ENCODE data around the gene CARD11. TPM values are rescaled to one million over a fixed set of nuclear protein-coding genes. Genes with fewer than 3 reads are reported as not detected.

CARD11 gene
- total RNA-seq, 6 experiments from 2014 or later = 0.37 to 0.90 (median 0.50) TPM

DNA sequence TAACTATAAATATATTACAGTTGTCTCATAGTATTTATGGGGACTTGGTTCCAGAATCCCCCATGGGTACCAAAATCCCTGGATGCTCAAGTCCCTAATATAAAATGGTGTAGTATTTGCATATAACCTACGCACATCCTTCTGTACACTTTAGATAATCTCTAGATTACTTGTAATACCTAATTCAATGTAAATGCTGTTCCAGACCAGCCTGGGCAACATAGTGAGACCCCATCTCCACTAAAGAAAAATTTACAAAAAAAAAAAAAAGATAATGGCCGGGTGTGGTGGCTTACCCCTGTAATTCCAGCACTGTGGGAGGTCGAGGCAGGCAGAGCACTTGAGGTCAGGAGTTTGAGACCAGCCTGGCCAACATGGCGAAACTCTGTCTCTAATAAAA is 182.2 kb downstream of the CARD11 start:
- WGBS (ENCODE audit: insufficient coverage, low coverage, low lambda C conversion rate, missing lambda C conversion rate) = 71% methylated on average over 4 of the region's 4 CpGs
- no peaks in the 10 kb centered on the region for H3K9me3 ChIP-seq
- H3K27me3 ChIP-seq = no peaks in the 10 kb centered on the region
- H3K4me1 ChIP-seq = no peaks in the 10 kb centered on the region
- no peak overlapping the region for H3K4me3 ChIP-seq
- no peak for TF ChIP-seq POLR2A (IDR thresholded peaks at IDR 0.05)
- TF ChIP-seq, protein P1, sequence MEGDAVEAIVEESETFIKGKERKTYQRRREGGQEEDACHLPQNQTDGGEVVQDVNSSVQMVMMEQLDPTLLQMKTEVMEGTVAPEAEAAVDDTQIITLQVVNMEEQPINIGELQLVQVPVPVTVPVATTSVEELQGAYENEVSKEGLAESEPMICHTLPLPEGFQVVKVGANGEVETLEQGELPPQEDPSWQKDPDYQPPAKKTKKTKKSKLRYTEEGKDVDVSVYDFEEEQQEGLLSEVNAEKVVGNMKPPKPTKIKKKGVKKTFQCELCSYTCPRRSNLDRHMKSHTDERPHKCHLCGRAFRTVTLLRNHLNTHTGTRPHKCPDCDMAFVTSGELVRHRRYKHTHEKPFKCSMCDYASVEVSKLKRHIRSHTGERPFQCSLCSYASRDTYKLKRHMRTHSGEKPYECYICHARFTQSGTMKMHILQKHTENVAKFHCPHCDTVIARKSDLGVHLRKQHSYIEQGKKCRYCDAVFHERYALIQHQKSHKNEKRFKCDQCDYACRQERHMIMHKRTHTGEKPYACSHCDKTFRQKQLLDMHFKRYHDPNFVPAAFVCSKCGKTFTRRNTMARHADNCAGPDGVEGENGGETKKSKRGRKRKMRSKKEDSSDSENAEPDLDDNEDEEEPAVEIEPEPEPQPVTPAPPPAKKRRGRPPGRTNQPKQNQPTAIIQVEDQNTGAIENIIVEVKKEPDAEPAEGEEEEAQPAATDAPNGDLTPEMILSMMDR (IDR thresholded peaks at IDR 0.05) = no peak
- ATAC-seq (no peak), DNase-seq (no peak)
- H3K27ac ChIP-seq = no peak overlapping the region
- no peaks in the 10 kb centered on the region for H3K36me3 ChIP-seq
- intact Hi-C loops (cut with DNase I) = no loop called here

DNA sequence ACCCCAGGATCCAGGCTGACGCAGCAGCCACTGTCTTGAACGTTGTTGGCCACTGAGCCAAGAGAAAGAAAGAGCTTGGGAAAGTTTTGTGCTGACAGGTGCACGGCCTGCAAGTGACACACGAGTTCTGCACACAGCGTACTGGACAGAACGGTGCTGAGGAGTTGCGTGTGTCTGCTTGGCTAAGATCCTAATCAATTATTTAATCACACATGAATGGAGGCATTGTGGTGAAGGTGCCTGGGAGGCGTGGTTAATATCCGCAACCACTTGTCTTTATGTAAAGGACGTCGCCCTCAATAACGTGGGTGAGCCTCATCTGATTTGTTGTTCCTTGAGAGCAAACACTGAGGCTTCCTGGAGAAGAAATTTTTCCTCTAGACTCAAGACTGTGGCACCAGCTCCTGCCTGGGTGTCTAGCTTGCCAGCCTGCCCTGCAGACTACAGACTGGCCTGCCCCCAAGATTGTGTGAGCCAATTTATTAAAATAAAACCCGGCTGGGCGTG is 183.0 kb downstream of the CARD11 start:
- H3K4me3 ChIP-seq = no peak overlapping the region
- DNase-seq (no peak), ATAC-seq (peak in 2 of 4 donors; percentile 9 to 34)
- 50% methylated on average over 11 of the region's 14 CpGs for WGBS (ENCODE audit: insufficient coverage, low coverage, low lambda C conversion rate, missing lambda C conversion rate)
- H3K27ac ChIP-seq = no peak overlapping the region
- no peaks in the 10 kb centered on the region for H3K36me3 ChIP-seq
- no peaks in the 10 kb centered on the region for H3K9me3 ChIP-seq
- no peaks in the 10 kb centered on the region for H3K4me1 ChIP-seq
- no peaks in the 10 kb centered on the region for H3K27me3 ChIP-seq
- intact Hi-C loops (cut with DNase I) = no loop called here
- TF ChIP-seq, protein P1 (IDR thresholded peaks at IDR 0.05) = no peak
- TF ChIP-seq POLR2A (IDR thresholded peaks at IDR 0.05) = no peak

DNA sequence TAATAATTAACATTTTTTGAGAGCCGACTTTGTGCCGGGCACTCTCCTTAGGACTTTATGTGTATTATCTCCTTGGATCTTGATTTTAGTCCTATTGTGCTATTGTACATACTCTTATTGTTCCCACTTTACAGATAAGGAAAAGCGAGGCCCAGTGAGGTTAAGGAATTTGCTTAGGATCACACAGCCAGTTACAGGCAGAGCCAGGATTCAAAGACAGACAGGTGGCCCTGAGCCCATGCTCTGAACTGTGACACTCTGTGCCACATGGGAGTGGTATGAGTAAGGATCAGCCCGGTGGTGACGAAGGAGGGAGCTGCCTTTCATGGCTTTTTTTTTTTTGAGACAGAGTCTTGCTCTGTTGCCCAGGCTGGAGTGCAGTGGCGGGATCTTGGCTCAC is 183.7 kb downstream of the CARD11 start:
- H3K4me3 ChIP-seq = no peak overlapping the region
- H3K9me3 ChIP-seq = no peaks in the 10 kb centered on the region
- H3K4me1 ChIP-seq = no peaks in the 10 kb centered on the region
- H3K27me3 ChIP-seq = no peaks in the 10 kb centered on the region
- H3K36me3 ChIP-seq = no peaks in the 10 kb centered on the region
- intact Hi-C loops (cut with DNase I) = no loop called here
- ATAC-seq (no peak), DNase-seq (no peak)
- no peak overlapping the region for H3K27ac ChIP-seq
- 77% methylated on average over 5 of the region's 6 CpGs for WGBS (ENCODE audit: insufficient coverage, low coverage, low lambda C conversion rate, missing lambda C conversion rate)
- no peak for TF ChIP-seq POLR2A (IDR thresholded peaks at IDR 0.05)
- TF ChIP-seq, protein P1 (IDR thresholded peaks at IDR 0.05) = no peak

DNA sequence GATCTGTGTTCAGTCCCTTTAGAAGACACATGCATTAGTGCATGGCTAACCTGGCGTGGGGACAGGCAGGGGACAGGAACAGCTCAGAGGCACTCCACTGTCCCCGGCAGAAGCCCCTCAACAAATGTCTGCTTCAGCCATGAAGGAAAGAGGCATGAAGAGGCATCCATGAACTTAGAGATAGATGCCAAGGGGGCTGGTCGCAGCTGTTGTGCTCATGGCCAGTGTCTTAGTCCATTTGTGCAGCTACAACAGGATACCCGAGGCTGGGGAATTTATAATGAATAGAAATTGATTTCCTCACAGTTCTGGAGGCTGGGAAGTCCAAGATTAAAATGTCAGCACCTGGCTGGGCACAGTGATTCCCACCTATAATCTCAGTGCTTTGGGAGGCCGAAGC is 185.0 kb downstream of the CARD11 start:
- Histone ChIP-seq H3K4me3 (no peak overlapping the region), H3K4me1 (no peaks in the 10 kb centered on the region), H3K9me3 (no peaks in the 10 kb centered on the region), H3K27me3 (no peaks in the 10 kb centered on the region), H3K27ac (no peak overlapping the region), H3K36me3 (no peaks in the 10 kb centered on the region)
- 94% methylated on average over 2 of the region's 5 CpGs for WGBS (ENCODE audit: insufficient coverage, low coverage, low lambda C conversion rate, missing lambda C conversion rate)
- no peak for TF ChIP-seq POLR2A (IDR thresholded peaks at IDR 0.05)
- TF ChIP-seq, protein P1 (IDR thresholded peaks at IDR 0.05) = no peak
- intact Hi-C loops (cut with DNase I) = no loop called here
- ATAC-seq (no peak), DNase-seq (no peak)

Data from right lobe of liver (tissue), 6 donors.